ENCODE data around the gene PHF24. TPM values are rescaled to one million over a fixed set of nuclear protein-coding genes. Genes with fewer than 3 reads are reported as not detected.

Gene PHF24
- total and polyA plus RNA-seq, 2 of the 4 experiments (the other 2 are of a cell fraction): 0.02 TPM; not detected in 1

DNA sequence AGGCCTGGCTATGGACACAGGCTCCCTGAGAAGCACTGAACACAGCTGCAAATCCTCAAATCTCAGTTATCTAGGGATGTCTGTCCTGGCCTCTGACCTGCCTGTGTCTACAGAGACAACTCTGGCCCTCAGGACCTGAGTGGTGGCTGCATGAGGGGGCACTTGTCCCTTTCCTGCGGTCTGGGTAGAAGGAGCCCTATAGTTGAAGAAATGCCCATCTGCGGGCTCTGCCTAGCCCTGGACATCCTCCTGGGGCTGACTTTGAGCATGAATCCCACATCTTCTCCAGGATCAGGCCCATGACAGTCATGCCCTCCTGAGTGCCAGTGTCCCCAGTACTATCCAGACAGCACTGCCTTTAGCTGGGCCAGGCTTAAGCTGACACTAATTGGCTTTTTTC, 41.5 kb downstream of the PHF24 start:
- ChIA-PET CTCF (interaction anchor here (0.6 kb wide), 1 partner anchor 854 kb away, joined by 5 read pairs; no protein-coding TSS in a partner anchor), POLR2A (ENCODE audit: unreplicated experiment) (no interaction called here)

More for the DNA sequence above, 41.5 kb downstream of the PHF24 start:
- H3K9ac ChIP-seq (ENCODE audit: low read depth, low read length): no peak overlapping the region
- no peak overlapping the region for H4K91ac ChIP-seq (ENCODE audit: insufficient read depth, low read depth, low read length)
- H3K9me1 ChIP-seq (ENCODE audit: insufficient read depth, low read length): peaks cover 26% of the 10 kb centered on the region
- H4K5ac ChIP-seq (ENCODE audit: low read depth, low read length): no peak overlapping the region
- H2BK5ac ChIP-seq (ENCODE audit: low read depth, low read length, poor library complexity, severe bottlenecking): no peak overlapping the region
- no peak overlapping the region for H2BK15ac ChIP-seq (ENCODE audit: low read depth, low read length)
- in situ Hi-C loops (cut with MboI; ENCODE audit: low sequenced_read_pairs): no loop called here
- H4K8ac ChIP-seq (ENCODE audit: low read depth in 2 of 2, low read length in 2 of 2): no peak overlapping the region
- TF ChIP-seq CEBPB (IDR thresholded peaks at IDR 0.05; ENCODE audit: low read depth, low read length) (no peak), SMC3 (IDR thresholded peaks at IDR 0.05; ENCODE audit: low read depth, low read length) (no peak), MAFK (IDR thresholded peaks at IDR 0.05; ENCODE audit: low read depth, low read length) (no peak), RCOR1 (IDR thresholded peaks at IDR 0.05; ENCODE audit: insufficient replicate concordance, low read length) (no peak), NFE2L2 (IDR thresholded peaks at IDR 0.05; ENCODE audit: low read depth, low read length) (no peak)
- TF ChIP-seq, protein P1, sequence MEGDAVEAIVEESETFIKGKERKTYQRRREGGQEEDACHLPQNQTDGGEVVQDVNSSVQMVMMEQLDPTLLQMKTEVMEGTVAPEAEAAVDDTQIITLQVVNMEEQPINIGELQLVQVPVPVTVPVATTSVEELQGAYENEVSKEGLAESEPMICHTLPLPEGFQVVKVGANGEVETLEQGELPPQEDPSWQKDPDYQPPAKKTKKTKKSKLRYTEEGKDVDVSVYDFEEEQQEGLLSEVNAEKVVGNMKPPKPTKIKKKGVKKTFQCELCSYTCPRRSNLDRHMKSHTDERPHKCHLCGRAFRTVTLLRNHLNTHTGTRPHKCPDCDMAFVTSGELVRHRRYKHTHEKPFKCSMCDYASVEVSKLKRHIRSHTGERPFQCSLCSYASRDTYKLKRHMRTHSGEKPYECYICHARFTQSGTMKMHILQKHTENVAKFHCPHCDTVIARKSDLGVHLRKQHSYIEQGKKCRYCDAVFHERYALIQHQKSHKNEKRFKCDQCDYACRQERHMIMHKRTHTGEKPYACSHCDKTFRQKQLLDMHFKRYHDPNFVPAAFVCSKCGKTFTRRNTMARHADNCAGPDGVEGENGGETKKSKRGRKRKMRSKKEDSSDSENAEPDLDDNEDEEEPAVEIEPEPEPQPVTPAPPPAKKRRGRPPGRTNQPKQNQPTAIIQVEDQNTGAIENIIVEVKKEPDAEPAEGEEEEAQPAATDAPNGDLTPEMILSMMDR (conservative IDR thresholded peaks at IDR 0.05; ENCODE audit: low read depth, low read length): no peak
- H3K36me3 ChIP-seq (ENCODE audit: control insufficient read depth, insufficient read depth, low read length): peaks cover 19% of the 10 kb centered on the region
- no TSS peak for BruUV-seq (replicated peaks)
- dilution Hi-C loops (cut with HindIII; ENCODE audit: low sequenced_read_pairs, unreplicated experiment): no loop called here
- H2BK20ac ChIP-seq (ENCODE audit: low read depth, low read length): no peak overlapping the region
- no peak overlapping the region for H2AK9ac ChIP-seq (replicated peaks; ENCODE audit: low read depth, low read length, poor library complexity)
- DNase-seq (no peak), ATAC-seq (ENCODE audit: low read depth) (no peak)
- H2AFZ ChIP-seq (replicated peaks; ENCODE audit: low read length, poor library complexity): no peak overlapping the region
- no peak overlapping the region for H3K27ac ChIP-seq (ENCODE audit: insufficient read depth, low read length)
- H3K27me3 ChIP-seq (ENCODE audit: control insufficient read depth, insufficient read depth, low read length): no peaks in the 10 kb centered on the region
- H4K20me1 ChIP-seq (ENCODE audit: insufficient read depth, low read length): no peaks in the 10 kb centered on the region
- H3K56ac ChIP-seq (ENCODE audit: extremely low read depth, insufficient read depth, low read length): no peak overlapping the region
- no peaks in the 10 kb centered on the region for H3K9me3 ChIP-seq (ENCODE audit: control insufficient read depth, insufficient read depth, low read length)
- no peak overlapping the region for H3K18ac ChIP-seq (ENCODE audit: low read depth, low read length)
- H3K23ac ChIP-seq (ENCODE audit: low read depth, low read length): no peak overlapping the region
- H3K4ac ChIP-seq (ENCODE audit: low read depth, low read length): no peak overlapping the region
- no peak overlapping the region for H3K4me3 ChIP-seq (ENCODE audit: insufficient read depth, low read depth, low read length)
- intact Hi-C loops (cut with micrococcal nuclease): no loop called here
- H3K14ac ChIP-seq (replicated peaks; ENCODE audit: low read depth, low read length): no peak overlapping the region
- WGBS, 2 experiments (ENCODE audit: extremely low coverage in 2 of 2, insufficient read length in 1 of 2): no CpG with 5 or more reads among the region's 2 CpGs
- H2BK120ac ChIP-seq (ENCODE audit: low read depth, low read length): no peak overlapping the region
- H3K4me1 ChIP-seq (ENCODE audit: control insufficient read depth, insufficient read depth, low read length): peaks cover 15% of the 10 kb centered on the region
- no peak overlapping the region for H3K4me2 ChIP-seq (ENCODE audit: low read depth, low read length)
- peaks cover 6 to 25% of the 10 kb centered on the region in 2 experiments; a peak in 3 of 4 replicates for H3K79me1 ChIP-seq (ENCODE audit: low read depth in 1 of 2, low read length in 2 of 2)
- no peak overlapping the region for H2AK5ac ChIP-seq (ENCODE audit: low read depth, low read length)
